Activated T-helper 9 cell treated with anti-CD3 and anti-CD28 coated beads, Interleukin-2, amount 50 U/mL, for 16 hours (primary cell): ENCODE measurements around the gene ALPK1.
"Not testable (repeated sequence)": the region's sequence is repeated elsewhere in the genome, so short reads cannot be mapped to it uniquely, and the experiment has no call there.

Experiments used
- DNase-seq: peaks from one replicate; pipeline ENCODE4 v3.0.0-alpha.2; 2020; ENCODE audit warnings: low read depth

ALPK1 gene

DNA sequence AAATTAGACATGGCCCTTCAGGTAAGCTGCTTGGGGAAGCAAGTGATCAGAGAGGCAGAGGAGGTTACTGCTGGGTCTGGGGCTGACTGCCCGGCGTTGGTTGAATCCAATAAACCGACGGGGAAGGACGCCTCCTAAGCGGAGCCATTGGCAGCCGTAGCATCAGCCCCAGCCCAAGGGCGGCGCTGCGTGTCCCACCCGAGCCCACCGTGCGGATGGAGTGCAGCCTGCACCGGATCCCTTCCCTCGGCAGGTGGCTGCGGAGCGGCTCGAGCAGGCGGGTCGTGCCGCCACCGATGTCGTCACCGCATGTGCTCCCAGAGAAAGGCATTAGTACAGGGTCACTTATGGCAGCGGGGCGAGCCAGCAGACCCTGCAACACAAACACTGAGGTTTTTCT, 82.1 kb downstream of the ALPK1 start:
- DNase-seq, result no peak

DNA sequence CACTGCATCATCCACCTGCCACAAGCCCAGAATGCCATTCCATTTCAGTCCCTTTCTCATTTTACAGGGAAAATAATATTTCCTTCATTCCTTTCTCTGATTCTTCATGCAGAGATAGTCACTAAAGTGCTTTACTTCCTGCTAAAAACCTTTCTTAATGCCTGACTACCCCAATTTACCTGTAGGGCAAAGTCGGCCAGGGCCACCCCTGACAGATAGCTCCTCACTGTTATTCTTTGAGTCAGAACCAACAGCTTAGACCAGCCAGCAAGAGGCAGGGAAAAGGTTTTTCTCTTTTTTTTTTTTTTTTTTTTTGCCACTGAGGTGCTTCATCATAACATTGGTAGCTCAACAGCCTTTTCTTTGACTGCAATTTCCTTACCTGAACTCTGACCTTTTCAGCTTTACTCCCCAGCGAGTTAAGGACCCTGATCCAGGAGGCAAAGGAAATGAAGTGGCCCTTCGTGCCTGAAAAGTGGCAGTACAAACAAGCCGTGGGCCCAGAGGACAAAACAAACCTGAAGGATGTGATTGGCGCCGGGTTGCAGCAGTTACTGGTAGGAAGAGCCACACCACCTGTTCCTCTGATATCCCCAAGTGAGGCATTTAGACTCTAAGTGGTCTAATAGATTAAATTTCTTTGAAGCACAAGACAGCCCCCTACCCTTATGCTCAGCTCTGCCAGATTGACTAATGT, 85.0 kb downstream of the ALPK1 start:
- no peak for DNase-seq

DNA sequence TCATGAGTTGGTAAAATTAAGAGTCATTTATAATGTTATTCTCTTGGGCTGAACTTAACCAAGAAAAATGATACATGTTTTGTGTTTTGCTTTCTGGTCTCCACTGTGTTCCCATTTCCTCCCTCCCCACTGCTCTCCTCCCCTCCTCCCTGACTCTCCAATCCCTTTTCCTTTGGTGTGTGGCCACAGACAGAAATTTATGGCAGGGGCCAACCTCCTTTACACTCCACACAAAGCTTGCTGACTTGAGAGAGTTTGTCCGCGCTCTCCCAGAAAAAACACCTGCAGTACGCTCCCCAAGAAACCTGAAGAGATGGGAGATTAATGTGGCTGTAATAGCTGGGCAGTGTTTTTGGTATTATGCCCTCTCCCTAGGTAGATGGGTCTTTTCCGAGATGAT, 88.9 kb downstream of the ALPK1 start:
- no peak for DNase-seq

DNA sequence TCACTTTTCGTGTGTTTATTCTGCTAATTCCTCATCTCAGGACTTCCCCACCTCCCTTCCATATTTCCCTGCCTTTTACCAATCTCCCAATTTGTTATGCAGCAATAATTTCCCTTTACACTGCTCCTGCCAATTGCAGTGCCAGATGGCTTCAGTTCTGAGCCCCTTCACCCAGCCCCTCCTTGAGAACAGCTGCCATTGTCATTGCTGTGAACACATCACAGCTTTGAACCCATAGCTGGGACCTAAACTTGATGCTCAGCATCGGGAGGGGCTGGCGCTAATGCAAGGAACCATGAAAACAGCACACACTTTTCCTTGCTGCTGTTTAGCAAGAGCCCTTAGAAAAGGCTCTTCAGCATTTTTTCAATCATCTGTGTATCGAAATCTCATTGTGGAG, 104.9 kb downstream of the ALPK1 start:
- no peak for DNase-seq

DNA sequence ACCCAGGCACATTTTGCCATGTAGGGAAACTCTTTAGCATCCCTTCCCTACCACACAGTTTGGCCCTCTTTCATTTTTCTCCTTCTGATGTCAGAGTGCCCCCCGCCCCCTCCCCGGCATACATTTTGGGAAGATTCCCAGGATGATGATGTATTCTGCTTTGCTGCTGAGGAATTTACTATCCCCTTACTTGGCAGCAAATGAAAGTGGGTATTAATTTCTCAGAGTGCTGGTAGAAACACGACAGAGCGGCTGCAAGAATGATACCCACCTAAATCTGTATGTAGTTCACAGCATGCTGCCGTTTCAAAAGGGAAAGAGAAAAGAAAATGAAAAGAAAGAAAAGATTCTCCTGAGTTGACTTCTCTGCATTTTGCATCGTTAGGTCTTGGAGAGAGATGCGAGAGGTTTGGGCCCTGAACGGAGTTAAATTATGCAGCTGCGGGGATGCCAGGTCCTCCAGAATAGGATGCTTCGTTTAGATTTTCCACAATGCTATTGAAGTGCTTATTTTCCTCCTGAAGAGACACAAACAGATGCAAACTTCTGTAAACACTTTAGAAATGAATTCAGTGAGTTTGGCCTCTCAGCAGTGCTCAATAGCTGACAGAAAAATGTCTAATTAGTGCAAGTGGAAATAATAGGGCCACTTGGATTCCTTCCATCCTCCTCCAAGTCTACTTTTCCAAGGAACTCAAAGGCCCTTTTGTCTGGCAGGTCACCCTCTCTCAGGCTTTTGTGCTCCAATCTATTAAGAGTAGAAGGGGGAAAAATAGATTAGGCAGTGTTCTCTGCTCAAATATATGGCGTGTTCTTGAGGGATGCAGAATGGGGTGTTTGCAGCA, 106.2 kb downstream of the ALPK1 start:
- no peak for DNase-seq

DNA sequence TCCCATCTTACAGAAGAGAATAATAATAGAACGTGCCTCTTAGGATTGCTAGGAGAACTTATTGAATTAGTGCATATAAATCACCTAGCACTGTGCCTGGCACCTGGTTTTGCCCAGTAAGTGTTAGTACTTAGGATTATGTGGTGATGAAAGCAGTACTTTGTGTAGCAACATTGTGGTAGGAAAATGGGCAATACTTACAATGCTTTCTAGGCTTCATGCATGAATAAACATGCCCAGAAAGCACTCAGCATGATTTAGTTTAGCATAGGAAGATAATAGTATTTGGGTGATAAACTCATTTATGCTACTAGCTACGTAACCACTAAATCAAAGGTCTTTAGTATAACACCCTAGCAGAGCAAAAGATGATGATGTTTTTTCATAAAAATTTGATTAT, 113.2 kb downstream of the ALPK1 start:
- DNase-seq, result no peak

DNA sequence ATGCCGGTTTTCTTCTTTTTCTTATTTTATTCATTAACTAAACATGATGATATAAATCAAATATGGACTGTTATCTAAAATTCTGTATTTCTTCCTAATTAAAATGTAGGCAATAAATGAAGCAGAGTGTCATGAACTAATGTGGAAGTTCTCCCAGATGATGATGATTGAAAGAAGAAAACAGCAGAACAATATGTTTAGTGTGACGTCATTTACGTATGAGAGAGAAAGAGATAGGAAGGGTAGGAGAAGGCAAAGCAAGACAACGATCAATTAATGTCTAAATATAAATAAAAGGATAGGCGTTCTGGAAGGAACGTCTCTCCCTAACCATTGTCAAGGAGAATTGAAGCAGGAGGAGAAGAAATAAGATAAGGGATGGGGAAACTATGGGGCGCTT, 113.6 kb downstream of the ALPK1 start:
- DNase-seq, result no peak

DNA sequence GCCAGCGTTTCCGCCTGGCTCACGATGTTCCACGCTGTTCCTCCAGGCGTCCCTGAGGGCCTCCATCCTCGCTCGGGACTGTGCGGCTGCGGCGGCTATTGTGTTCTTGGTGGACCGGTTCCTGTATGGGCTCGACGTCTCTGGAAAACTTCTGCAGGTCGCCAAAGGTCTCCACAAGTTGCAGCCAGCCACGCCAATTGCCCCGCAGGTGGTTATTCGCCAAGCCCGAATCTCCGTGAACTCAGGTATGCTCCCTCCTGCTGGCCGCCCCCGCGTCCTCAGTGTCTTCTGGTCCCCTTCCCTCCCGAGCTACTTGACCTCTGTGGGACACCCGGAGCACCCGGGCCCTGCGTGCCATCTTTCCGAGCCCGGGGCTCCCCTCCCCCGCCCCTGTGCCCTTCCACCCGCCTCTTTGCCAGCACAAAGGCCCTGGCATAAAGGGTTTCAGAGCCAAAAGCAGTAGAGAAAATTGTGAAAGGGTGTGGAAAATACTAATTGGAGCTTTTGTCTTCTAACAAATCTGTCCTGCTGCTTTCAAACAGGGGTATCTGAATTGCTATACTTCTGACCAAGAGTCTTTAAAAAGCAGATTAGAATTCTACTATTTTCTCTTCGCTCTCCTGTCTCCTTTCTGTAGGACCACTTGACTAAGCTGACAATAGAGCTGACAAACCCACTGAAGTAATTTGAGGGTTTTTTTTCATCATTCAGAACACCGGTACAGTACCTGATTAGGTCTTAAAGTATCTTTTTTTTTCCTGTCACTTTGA, 114.8 kb downstream of the ALPK1 start:
- no peak for DNase-seq

DNA sequence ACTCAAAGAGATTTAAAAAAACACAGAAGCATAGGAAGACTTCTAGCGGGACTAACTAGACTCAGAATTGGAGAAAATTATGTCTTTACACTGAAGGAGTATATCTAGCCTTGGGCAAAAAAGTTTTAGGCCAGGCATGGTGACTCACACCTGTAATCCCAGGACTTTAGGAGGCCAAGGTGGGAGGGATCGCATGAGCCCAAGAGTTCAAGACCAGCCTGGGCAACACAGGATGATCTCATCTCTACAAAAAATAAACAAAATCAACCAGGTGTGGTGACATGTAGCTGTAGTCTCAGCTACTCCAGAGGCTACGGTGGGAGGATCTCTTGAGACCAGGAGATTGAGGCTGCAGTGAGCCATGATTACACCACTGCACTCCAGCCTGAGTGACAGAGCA, 119.3 kb downstream of the ALPK1 start:
- no peak for DNase-seq

DNA sequence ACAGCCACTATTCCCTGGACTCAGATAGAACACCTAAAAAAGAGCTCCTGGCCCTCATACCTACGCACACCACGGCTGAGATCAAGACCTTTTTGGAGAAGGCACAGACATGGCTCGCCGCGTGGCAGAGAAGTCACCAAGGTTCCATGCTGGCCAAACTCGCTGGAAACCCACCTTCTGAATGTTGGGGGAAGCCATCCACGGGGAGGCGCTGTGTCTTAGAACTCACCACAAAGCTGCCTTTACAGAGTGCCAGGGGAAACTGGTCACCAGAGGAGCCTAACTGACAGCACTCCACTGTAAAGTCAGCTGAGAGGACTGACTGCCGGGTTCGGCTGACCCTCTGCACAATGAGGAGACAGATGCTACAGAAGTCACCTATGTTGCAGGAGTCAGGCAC, 120.9 kb downstream of the ALPK1 start:
- DNase-seq, result no peak

DNA sequence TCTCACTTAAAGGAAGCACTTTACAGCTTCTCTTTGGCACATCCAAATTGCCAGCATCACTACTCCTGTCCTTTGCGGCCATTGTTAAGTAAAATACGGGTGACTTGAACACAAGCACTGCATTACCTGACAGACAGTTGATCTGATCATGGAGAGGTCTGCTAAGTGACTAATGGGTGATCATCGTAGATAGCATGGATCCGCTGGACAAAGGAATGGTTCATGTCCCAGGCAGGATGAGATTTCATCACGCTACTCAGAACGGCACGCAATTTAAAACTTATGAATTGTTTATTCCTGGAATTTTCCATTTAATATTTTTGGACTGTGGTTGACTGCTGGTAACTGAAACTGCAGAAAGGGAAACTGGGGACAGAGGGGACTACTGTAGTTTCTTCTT, 124.7 kb downstream of the ALPK1 start:
- DNase-seq, result no peak

DNA sequence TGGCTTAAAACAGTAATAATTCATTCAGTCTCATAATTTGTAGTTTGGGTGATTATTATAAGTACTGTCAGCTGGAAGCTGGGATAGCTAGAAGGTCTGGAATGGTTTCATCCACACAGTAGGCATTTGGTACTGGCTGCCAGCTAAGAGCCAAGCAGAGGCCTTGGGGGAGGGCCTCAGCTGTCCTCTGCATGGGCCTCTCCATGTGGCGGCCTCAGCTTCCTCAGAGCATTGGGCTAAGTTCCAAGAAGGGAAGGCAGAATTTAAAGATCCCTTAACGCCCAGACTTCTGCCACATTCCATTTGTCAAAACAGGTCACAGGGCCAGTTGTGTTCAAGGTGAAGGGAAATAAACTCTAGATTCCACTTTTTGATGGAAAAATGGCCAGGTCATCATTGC, 125.5 kb downstream of the ALPK1 start:
- no peak for DNase-seq

DNA sequence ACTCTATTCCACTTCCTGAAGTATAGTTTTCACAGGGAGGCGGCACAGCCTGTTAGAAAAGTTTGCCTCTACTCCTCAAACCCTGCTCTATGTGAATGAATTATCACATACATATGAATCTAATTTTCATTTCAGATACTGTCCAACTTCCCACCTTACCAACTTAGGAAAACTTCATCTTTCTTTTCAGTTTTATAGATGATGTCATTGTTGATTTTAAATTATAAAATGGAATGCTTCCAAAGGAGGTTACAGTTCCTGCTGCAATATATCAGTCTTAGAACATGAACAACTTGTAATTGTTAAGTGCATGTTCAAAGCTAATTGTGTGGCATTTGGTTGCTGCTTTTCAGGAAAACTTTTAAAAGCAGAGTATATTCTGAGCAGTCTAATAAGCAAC, 126.4 kb downstream of the ALPK1 start:
- no peak for DNase-seq

DNA sequence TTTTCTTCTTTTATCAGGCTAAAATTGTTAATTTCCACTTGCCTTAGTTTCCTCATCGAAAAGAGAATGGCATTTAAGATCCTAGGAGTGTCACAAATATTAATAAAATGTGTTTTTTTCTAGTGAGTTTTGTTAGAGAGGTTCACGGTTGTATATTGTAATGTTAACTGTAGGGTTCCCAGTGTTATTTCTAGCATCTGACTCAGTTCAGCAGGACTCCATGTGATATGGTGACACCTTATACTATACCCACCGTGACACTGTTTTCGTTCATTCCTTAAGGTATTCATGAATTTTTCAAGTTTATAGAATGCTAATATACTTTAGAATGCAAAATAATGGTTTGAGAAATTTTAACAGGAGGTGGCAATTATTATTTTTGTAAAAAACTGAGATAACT, 128.7 kb downstream of the ALPK1 start:
- no peak for DNase-seq

DNA sequence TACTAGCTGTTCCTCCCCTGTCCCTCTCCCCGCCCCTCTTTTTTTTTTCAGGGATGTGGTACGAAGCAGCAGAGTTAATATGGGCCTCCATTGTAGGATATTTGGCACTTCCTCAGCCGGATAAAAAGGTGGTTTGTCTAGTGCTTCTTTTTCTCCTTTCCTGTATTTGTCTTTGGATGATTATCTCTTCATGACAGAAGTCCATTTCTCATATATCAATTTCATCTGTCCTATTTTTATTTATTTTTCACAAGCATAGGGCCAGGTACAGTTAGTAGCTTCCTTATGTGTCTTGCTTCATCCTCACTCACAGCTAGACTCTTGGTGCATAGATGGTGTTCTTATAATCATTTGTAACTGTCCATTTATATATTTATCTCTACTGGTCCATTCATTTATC, 129.2 kb downstream of the ALPK1 start:
- no peak for DNase-seq

DNA sequence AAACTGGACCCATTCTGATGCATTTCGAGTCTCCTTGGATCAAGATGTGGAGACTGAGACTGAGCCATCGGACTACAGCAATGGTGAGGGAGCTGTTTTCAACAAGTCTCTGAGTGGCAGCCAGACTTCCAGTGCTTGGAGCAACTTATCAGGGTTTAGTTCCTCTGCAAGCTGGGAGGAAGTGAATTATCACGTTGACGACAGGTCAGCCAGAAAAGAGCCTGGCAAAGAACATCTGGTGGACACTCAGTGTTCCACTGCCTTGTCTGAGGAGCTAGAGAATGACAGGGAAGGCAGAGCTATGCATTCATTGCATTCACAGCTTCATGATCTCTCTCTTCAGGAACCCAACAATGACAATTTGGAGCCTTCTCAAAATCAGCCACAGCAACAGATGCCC, 134.0 kb downstream of the ALPK1 start:
- no peak for DNase-seq

DNA sequence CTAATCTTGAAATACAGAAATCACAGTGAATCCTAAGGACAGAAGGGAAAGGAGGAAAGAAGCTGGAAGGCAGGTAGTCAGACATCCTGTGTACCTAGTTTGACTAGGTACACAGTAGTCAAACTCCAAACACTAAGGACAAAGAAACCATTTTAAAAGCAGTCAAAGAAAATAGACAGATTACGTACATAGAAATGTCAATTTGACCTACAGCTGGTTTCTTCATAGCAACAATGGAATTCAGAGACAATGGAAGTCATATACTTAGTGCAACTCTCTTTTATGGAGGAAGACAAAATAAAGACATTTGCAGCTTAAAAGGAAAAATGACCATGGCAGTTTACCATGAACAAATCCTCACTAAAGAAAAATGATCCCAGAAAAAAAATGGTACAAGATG, 139.8 kb downstream of the ALPK1 start:
- DNase-seq, result no peak

DNA sequence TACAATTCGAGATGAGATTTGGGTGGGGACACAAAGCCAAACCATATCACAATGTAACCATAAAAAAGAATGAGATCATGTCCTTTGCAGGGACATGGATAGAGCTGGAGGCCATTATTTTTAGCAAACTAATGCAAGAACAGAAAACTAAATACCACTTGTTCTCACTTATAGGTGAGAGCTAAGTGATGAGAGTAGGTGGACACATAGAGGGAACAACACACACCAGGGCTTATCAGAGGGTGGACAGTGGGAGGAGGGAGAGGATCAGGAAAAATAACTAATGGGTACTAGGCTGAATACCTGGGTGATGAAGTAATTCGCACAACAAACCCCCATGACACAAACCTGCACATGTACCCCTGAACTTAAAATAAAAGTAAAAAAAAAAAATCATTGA, 145.1 kb downstream of the ALPK1 start:
- DNase-seq, result not testable (repeated sequence)

DNA sequence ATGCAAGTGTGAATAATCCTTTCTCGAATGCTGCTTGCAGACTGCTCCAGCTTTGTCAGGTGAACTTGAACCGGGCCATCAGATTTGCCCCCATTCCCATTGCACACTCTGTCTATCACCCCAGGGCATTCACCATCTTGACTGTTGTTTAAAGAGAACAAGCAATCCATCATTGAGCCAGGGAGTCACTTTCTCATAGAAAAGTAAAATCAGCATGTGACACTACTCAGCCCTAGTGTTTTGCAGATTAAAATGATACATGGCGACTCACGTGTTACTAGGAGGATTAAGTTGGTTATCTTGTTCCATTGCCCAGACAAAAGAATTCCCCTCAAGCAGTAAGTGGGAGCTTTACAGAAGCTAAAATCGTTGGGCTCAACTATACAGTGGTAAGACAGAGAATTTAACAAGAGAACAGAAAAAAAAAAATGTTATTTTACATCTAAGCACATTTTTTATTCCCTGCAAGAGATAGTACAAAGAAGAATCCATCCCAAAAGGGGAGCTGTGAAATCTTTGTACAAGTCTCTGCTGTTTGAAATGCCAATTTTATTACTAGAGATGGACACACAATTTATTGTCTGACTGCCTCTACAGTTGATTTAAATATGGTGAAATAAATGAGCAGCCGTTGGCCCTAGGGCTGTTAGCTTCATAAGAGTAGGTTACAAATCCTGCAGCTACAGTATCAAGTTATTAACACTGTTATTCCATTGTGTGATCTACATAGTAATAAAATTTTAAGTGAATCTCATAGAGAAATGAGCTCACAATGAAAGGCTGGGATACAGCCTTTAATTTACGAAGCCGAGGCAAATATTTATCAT, 151.3 kb downstream of the ALPK1 start:
- no peak for DNase-seq

DNA sequence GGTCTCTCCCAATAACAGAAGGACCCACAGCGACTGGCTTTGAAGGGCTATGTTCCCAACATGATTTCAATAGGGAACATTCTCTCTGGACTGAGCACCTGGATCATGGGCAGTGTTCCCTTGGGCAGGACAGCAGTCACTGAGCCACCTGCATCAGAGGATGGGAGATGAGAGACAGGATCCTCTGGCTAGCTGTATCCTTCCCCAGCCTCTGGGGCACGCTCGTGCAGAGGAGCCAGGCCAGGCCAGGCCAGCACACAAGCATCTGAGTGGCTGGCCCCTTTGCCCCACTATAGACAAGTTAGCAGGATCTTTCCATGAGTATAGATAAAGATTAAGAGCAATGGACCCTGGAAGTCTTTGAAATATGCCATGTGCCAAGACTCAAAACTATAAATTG, 152.5 kb downstream of the ALPK1 start:
- no peak for DNase-seq

DNA sequence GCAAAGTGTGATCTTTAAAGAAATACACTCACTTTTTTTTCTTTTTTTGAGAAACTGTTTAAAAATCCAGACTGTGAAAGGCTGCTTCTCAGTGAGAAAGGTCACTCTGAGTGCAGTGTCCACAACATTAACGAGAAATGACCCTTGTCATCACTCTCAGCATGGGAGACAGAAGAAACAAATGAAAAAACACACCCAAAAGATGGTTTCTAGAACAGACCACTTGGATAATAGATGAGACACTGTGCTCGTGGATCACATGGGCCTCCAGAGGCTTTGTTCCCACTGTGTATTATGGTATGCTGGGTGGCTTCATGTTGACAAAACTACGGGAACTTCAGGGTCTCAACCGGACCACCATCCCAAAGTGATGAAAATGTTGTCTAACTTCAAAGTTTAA, 153.9 kb downstream of the ALPK1 start:
- DNase-seq, result no peak

DNA sequence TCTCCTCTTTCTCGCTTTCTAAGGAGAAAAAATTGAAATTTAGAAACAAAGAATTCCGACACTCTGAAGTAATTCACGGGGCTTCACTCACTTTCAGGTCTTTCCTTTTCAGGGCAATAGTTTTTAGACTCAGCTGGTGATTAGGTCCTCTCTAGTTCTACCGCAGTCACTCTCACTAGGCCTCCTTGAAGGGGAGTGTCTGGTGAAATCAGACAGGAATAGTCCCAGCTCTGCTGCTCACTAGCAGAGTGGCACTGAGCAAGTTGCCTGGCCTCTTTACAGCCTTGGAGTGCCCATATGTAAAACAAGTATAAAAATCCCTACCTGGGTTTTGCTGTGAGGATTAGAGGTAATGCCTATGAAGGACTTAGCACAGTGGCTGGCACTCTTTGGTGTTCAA, 154.7 kb downstream of the ALPK1 start:
- no peak for DNase-seq
